T-helper 9 cell (primary cell): ENCODE results near the gene PDE6B.

Experiments used
- DNase-seq: peaks from one replicate; pipeline ENCODE4 v3.0.0-alpha.2; 2020

The PDE6B gene

DNA sequence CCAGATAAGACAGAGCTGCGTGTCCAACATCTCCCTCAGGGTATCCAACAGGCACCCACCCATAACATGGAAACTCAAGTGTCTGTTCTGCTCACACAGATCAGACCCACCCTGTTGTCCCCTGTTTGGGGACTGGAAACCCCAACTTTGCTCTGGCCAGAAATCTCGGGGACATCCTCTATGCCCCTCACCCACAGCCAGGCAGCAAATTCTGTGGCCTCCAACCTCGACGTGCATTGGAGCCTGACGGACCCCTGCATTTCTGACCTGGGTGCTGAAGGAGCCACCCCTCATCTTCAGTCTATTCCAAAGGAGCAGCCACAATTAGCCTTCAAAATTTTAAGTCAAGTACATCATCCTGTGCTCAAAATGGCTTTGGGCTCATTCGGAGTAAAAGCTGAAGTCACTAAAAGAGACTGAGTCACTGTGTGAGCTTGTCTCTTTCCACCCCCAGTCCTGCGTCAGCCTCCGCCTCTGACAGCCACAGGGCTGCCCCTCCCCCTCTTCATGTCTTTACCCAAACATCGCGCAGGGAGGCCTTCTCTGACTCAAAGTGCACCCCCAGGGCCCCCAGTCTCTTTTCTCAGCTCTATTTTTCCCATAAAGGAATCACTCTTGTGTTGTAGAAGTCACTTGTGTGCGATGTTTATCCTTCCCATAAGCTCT lies 24.4 kb upstream of the PDE6B start:
- no peak for DNase-seq

DNA sequence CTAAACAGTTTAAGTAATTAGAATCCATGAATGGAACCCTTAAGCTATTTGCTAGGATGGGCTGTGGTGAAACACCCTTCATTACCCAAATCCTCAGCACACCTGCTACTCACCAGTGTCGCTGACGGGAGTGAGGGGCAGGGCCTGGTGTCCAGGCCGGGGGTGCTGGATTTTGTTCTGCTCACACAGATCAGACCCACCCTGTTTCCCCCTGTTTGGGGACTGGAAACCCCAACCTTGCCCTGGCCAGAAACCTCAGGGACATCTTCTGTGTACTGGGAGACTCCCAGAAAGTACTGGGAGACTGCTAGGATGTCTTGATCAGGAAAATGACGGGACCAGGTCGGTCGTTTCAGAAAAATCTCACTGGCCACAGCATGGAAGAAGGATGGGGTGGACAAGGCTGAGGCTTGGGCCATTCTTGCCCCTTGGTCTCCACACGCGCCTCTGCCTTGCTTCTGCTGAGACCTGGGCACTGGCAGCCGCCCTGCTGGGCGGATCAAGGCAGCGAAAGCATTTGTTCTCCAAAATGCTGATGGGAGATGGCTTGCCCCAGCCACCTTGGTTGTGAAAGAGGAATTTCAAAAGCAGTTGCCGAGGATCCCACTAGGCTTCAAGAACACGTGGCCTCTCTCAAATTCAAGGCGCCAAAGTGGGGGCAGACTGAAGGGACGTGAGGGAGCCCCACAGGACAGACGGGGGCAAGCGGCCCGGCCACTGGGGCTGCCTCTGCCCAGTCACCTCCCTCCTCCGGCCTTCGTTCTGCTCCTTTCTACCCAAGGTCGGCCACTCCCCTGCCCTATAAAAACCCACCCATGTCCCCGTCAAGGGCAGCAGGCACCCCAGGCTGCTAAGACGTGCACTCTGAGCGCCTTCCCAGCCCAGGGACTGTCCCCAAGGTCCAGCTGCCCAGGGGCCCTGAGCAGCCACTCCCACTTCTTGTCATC lies 23.5 kb upstream of the PDE6B start:
- no peak for DNase-seq

DNA sequence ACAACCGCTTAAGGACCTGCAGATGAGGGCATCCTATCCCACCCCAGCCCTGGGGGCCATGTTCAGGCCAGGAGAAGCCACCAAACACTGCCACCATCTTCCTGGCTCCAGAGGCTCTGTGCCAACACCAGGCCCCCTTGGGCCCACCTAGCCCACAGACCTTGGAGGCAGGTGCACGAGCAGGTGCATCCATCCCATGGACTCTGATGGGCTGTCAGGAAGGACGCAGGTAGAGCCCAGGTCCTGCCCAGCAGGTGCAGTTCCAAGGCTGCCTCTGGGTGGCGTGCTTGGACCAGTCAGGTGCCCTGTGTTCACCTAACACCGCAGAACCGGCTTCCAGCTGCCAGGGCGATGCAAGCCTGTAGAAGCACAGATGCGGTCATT lies 22.8 kb upstream of the PDE6B start:
- DNase-seq: no peak

DNA sequence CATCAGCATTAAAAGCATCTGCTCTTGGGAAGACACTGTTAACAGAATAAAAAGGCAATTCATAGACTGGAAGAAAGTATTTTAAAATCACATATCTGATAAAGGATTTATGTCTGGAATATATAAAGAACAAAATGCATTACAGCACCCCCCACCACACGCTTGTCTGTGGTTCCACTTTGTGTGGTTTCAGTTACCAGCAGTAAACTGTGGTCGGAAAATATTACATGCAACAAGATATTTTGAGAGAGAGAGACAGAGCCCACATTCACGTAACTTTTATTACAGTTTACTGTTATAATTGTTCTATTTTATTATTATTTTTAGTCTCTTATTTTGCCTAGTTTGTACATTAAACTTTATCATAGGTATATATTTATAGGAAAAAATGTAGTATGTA lies 21.2 kb upstream of the PDE6B start:
- DNase-seq: no peak

DNA sequence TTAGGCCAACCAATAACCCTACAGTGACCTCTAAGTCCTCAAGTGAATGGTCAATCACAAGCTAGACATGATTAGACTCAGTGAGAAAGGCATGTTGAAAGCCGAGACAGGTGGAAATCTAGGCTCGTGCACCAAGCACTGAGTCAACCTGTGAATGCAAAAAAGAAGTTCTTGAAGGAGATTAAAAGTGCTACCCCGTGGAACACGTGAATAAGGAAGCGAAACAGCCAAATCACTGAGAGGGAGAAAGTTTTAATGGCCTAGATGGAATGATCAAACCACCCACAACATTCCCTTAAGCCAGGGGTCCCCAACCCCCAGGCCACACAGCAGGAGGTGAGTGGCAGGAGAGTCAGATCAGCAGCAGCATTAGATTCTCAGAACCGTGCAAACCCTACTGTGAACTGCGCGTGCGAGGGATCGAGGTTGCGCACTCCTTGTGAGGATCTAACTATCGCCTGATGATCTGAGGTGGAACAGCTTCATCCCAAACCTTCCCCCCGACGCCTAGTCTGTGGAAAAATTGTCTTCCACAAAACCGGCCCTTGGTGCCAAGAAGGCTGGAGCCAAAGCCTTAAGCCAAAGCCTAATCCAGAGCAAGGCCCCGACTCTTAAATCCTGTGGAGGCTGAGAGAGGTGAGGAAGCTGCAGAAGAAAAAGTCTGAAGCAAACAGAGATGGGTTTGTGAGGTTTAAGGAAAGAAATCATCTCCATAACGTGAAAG lies 19.5 kb upstream of the PDE6B start:
- no peak for DNase-seq

DNA sequence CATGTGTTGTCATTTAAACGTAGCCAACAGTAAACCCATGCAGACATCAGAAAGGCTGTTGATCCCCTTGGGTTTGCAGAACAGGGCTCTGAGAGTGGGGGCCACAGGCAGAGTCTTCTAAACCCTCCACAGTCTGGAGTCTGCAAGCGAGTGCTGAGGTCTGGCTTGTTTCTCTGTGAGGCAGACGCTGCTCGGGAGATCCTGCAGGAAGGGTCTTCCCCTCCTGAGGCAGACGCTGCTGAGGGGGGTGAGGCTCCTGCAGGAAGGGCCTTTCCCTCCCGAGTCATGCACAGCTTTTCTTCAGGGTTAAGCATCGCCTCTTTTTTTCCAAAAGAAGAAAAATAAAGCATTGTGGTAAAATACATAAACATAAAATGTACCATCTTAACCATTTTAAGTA lies 17.1 kb upstream of the PDE6B start:
- DNase-seq: no peak

DNA sequence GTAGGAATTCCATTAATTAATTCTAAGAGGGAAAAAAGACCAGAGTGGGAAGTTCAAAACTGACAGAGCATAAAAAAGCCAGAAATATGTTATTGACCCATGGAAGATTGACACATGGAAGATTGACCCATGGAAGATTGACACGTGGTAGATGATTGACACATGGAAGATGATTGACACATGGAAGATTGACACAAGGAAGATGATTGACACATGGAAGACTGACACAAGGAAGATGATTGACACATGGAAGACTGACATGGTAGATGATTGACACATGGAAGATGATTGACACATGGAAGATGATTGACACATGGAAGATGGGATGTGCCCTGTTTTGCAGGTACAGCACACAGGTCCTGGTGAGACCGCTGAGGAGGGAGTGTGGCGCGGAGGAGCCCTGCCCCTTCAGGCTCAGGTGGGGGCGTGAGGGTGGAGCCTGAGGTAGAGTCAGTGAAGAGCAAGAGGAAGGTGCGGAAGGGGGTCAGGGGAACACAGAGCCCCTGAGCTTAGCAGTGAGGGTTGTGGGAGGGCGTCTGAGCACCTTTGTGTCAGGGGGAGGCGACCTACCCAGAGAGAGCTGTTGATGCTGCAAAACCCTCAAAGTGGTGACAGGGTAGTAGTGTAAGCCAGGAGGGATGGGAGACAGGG lies 15.8 kb upstream of the PDE6B start:
- DNase-seq: no peak

DNA sequence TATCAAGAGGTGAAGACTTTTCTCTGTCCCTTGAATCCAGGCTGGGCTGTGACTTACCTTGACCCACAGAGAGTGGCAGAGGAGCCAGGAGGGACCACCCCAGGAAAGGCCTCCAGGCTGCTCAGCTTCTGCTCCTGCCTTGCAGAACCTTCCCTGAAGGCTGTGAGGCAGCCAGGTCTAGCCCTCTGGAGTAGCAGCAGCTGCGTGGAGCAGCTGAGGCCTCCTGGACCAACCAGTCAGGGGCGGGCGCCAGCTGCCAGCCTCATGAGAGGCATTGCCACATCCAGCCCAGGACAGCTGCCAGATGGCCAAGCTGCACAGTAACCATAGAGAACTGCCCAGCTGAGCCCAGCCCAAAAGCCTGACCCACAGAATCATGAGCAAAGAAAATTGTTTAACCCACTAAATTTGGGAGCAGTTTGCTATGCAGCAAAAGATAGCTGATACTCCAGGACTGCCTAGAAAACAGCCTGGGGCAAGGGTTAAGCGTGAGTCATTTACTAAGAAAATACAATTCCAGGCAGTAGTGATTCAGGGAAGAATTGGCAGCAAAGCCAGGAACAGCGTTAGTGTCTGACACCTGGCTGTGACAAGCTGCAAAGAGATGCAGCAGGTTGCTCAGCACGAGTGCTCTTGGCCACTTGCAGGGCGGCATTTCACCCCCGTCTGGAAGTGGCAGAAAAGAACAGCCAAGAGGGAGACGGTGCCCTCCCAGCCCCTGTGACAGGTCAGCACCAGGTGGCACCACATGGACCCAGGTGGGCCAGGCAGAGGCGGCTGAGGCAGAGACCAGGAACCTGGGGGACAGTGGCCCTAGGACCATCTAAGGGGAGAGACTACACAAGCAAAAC lies 14.7 kb upstream of the PDE6B start:
- no peak for DNase-seq

DNA sequence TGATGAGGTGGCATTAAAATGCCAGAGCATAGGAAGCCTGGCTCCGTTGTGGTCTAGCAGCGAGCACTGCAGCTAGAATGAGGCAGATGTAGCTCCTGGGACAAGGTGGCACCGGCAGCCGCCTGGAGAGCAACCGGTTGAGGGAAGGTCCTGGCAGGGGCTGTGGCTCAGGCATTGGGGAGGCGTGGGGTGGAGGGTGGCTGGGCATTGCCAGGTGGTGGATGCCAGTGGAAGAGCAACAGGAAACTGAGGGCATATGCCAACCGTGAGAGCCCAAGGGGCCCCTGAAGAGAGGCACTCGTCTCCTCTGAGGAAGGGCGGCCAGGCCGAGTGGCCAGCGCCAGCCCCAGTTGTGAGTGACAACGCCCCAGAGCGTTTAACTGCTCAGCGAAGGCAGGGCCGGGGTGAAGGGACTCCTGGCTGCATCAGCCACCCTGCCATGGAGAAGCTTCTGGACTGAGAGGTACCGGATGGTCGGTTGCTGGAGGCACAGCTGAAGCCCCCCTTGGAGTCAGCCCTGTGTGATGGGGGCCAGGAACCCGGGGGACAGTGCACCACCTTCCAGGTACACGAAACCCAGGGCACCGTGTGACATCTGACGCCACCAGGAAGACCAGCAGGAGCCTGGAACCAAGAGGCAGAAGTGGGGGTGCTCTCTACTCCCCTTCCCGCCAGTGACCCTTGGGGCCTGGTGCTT lies 13.2 kb upstream of the PDE6B start:
- DNase-seq: no peak

DNA sequence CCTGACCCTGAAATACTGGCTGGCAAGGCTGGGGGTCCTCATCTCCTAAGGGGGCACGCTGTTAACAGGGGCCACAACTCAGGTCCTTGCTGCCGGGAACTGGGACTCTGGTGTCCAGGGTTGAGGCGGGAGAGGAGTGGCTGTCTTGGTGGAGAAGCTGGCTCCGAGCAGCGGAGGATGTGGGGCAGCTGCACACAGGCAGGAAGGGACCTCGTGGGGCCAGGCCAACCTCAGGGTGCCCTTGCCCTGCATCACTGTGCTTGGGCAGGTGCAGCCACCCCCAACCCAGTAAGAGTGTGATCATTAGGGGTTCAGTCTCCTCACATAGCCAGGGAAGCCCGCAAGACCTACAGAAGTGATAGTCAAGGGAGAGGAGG lies 12.6 kb upstream of the PDE6B start:
- DNase-seq: no peak

DNA sequence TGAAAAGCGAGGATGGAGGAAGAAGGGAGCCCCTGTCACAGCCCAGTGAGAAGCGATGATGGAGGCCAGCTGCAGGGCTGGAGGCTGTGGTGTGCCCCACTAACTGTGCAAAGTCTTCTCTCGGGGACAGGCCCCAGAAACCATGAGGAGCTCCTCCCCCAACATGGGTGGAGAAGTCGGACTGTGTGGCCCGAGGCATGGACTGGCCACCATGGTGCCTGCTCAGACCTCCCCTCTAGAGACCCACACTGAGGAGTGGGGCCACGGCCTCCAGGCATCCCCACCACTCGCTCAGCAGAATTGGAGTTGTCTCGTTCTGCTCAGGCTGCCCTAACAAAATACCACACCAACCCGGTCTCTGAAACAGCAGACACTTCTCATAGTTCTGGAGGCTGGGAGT lies 12.2 kb upstream of the PDE6B start:
- DNase-seq: no peak

DNA sequence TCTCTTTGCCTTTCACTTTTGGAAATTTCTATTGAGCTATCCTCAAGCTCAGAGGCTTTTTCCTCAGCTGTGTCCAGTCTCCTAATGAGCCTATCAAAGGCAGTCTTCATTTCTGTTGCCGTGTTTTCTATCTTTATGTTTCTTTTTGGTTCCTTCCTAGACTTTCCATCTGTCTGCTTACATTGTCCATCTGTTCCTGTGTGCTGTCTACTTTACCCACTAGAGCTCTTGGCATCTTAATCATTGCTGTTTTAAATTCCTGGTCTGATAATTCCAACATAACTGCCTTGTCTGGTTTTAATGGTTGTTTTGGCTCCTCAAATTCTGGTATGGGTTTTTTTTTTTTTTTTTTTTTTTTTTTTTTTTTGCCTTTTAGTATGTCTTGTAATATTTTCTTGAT lies 9.3 kb upstream of the PDE6B start:
- DNase-seq: no peak

DNA sequence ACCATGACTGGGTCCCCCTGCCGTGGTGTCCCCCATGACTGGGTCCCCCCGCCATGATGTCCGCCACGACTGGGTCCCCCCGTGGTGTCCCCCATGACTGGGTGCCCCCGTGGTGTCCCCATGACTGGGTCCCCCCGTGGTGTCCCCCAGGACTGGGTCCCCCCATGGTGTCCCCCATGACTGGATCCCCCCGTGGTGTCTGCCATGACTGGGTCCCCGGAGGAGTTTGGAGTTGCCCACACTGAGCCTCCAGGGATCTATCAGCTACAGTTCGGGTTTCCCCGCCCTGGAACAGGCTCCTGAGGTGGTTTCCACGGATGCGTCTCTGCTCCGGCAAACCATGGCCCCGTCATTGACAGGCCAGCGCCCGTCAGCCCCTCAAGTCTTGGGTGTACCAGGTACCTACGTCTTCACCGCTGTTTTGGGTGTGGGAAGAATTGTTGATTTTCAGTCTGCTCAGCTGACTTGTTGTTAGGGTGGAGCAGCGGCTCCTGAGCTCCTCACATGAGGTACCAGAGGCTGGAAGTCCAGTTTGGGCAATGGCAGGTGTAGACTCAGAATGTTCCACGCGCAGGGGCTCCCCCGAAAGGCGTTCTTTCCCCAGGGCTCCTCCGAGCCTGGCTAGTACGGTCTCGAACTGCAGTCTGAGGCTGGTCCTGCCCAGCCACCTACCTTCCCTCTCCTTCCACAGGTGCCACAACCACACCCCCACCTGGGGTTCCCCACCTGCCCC lies 8.3 kb upstream of the PDE6B start:
- no peak for DNase-seq

DNA sequence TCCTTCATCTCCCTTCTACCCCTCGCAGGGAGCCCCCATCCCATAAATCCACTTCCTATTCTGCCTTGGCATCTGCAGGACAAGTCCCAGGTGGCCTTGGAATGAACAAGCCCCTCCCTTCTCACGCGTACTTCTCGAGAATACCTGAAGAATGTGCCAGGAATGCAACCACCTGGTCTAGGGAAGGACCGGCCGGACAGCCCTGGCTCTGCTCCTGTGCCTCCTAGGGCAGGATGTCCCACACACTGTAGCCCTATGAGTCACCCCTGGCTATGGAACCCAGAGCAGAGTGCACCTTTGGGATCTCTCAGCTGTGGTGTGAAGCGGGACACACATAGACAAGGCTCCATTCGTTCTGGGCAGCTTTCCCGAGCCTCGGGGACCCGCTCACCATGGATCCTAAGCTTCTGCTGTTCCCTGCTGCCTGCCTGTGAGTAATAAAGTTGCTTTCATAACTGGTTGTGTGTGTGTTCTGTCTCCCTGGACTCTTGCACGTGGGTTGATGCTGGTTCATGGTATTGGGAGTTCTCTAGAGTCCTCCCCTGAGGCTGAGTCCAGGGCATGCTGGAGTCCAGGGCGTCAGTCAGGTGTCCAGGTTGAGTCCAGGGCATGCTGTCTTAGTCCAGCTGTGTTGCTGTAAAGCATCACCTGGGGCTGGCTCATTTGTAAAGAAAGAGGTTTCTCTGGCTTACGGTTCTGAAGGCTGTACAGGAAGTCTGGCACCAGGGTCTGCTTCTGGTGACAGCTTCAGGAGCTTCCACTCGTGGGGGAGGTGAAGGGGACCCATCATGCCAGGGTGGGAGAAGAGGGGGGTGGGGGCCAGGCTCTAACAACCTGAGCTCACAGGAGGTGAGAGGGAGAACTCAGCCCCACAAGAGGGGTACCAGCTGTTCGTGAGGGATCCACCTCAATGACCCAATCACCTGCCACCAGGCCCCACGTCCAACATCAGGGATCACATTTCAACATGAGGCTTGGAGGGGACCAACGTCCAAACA lies 7.4 kb upstream of the PDE6B start:
- DNase-seq: no peak

DNA sequence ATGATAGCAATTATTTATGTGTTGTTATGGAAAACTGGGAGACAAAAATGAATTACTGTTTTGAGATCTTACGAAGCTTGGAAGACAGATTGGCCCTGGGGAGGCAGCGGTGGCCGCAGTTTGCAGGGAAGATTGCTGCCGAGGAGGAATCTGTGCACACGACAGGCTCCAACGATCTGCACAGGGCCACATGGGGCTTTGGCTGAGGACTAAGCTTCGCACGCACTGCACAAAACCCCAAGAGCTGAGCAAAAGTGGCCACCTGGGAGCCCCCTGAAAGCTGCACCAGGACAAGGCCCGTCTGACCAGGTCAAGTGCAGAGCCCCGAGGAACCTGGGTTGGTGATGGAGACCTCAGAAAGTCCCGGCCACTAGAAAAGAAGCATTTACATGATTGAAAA lies 5.2 kb upstream of the PDE6B start:
- DNase-seq: no peak

DNA sequence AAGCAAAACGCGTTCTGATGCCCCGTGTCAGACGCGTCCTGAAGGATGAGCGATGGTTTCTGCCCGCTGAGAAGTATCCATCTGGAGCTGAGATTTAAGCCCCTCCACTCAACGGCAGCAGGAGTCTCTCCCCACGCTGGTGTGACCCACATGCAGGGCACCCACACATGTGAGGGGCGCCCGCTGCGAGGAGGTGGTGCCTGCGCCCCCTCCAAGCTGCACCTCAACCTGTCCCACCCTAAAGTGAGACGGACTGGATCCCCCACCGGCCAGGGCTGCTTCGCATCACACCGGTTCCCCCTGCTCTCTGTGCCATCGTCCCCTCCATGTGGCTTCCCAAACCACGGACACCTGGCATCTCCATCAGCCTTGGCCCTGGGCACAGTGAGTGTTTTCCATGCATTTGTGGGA lies 4.5 kb upstream of the PDE6B start:
- no peak for DNase-seq

DNA sequence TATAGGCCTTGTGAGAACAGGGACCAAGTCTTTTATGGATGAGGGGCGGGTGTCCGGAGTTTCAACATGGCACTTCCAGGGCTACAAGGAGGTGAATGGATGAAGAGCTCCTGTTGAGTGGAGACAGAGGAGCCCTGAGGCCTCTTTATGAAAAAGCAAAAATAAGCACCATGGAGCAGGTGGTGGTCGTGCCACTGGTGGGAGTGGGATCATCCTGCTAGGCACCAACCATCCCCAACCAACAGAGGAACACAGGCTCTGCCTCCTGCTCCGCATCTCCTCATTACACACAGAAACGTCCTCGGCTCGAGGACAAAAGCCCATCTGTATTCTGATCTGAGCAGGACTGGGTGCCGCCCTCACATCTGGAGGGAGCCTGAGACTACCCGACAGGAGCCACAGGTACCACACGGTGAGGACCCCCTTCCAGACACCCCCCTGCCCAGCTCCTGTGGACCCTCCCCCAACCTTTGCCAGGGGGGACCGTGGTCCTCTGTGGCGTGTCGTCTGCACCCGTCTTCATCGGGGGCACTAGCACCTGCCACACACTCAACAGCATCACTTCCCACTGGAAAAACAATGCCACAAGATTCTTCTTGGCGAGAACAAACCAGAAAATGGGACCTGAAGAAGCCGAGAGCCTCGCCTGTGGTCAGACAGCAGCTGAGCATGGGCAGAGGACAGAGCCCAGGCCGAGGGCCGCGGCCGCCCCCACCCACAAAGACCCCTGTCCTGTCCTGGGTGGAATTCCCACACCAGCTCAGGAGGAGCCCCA lies 3.9 kb upstream of the PDE6B start:
- DNase-seq: no peak

DNA sequence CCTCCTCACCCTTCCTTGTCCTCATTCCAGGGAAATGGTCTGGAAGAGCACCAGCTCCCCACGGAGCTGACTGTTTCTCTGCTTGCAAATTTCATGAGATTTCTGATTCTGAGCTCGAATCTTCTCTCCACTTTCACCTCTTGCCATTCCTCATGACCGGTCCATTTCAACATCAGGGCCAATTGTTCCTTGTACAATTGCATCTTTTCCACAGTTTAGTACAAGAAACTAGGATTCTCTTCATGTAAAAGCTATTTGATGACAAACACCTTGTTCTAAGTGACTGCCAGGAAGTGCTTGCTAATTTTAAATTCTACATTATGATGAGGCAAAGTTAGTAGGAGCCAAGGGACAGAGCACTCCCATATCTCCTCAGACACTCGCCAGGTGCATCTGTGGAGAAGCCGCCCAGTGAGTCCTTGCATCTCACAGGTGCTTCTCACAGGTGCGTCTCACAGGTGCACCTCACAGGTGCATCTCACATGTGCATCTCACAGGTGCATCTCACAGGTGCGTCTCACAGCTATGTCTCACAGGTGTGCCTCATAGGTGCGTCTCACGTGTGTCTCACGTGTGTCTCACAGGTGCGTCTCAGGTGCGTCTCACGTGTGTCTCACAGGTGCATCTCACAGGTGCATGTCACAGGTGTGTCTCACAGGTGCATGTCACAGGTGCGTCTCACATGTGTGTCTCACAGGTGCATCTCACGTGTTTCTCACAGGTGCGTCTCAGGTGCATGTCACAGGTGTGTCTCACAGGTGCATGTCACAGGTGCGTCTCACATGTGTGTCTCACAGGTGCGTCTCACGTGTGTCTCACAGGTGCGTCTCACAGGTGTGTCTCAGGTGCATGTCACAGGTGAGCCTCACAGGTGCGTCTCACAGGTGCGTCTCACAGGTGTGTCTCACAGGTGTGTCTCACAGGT lies 3.0 kb upstream of the PDE6B start:
- no peak for DNase-seq
